ENCODE measurements around the gene AVPR1A.

DNA sequence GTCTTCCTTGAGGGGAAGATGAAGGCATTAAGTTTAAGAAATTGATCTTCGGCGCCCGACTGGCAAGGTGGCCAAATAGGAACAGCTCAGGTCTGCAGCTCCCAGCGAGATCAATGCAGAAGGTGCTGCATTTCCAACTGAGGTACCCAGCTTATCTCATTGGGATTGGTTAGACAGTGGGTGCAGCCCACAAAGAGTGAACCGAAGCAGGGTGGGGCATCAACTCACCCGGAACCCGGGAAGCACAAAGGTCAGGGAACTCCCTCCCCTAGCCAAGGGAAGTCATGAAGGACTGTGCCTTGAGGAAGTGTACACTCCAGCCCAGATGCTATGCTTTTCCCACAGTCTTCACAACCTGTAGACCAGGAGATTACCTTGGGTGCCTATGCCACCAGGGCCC is 45.2 kb upstream of the AVPR1A start:
- TF ChIP-seq, protein P1, sequence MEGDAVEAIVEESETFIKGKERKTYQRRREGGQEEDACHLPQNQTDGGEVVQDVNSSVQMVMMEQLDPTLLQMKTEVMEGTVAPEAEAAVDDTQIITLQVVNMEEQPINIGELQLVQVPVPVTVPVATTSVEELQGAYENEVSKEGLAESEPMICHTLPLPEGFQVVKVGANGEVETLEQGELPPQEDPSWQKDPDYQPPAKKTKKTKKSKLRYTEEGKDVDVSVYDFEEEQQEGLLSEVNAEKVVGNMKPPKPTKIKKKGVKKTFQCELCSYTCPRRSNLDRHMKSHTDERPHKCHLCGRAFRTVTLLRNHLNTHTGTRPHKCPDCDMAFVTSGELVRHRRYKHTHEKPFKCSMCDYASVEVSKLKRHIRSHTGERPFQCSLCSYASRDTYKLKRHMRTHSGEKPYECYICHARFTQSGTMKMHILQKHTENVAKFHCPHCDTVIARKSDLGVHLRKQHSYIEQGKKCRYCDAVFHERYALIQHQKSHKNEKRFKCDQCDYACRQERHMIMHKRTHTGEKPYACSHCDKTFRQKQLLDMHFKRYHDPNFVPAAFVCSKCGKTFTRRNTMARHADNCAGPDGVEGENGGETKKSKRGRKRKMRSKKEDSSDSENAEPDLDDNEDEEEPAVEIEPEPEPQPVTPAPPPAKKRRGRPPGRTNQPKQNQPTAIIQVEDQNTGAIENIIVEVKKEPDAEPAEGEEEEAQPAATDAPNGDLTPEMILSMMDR (IDR thresholded peaks at IDR 0.05): no peak
- TF ChIP-seq POLR2A (IDR thresholded peaks at IDR 0.05) (no peak), POLR2AphosphoS5 (IDR thresholded peaks at IDR 0.05) (no peak)
